NT2/D1 (cell line): Measurements from ENCODE around the gene SPPL3.

ENCODE experiments used
- SUZ12 ChIP-seq: IDR thresholded peaks from 2 replicates; pipeline ENCODE4 v1.6.1; 2011; ENCODE audit not compliant: insufficient read length, insufficient read depth; ENCODE audit errors: extremely low read depth
- YY1 ChIP-seq: IDR thresholded peaks from 2 replicates; pipeline ENCODE4 v1.6.1; 2011; ENCODE audit not compliant: insufficient read length, insufficient read depth
- ZNF274 ChIP-seq: IDR thresholded peaks from 2 replicates; pipeline ENCODE4 v1.6.1; 2011; ENCODE audit warnings: mild to moderate bottlenecking, low read depth, low read length

DNA sequence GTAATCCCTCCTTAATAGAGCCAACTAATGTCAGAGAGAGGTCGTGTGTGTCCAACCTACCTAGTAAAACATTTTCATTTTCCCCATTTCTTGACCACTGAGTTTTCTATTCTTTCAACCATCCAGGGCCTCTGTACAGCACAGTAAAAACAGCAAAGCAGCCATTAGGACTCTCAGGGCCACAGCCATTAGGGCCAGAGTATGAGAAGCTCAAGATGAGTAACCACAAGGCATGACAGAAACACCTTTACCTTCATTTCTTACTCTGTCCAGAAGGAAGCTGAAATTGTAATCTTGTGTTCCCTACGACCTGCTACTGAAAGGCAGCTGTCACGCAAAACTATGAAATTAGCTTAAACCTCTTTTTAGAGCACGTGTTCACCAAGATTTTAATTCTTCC is 2.3 kb downstream of the SPPL3 start:
- TF ChIP-seq ZNF274 (no peak), YY1 (no peak), SUZ12 (no peak)
